Central memory CD4-positive, alpha-beta T cell (primary cell): ENCODE results near the gene XCL2.
"Not testable (repeated sequence)": the region's sequence is repeated elsewhere in the genome, so short reads cannot be mapped to it uniquely, and the experiment has no call there.

Experiments
- DNase-seq: peaks from one replicate; pipeline ENCODE4 v3.0.0; 2022
- total RNA-seq, 3 experiments: gene quantifications; one replicate each; lab custom pipeline; 2026; lab: John Stamatoyannopoulos, UW

The XCL2 gene, protein sequence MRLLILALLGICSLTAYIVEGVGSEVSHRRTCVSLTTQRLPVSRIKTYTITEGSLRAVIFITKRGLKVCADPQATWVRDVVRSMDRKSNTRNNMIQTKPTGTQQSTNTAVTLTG
- total RNA-seq = 0 to 0.04 (median 0) reads per million in 3 experiments

DNA sequence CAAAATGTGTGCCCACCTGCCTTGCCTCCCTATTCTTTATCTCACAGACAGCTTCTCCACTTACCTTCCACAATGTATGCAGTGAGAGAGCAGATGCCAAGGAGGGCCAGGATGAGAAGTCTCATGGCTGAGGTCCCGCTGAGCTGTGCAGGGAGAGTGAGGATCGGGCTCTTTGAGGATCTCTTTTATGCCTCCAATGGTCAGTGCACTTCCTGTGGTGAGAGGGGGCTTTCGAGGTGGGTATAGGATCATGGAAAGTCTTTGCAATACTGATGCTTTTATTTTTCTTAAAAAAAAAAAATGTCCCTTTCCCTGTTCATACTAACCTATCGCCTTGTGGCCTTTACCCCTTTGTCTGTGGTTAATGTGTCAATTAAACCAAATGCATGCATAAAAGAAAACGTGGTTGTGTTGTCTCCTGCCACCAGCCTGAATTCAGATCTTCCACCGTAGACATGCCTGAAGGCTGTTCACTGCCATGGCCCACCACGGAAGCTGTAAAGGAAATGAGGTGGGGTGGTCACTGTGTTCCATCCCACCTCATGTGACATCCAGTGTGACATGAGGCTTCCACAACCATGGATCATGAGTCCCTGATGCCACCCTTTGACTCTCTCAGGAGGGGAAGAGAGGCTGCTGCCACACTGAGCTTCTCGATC lies at the start of gene XCL2:
Gene XCL2 (minus strand): TSS at position 158 of the 659 bp plus-strand sequence. CDS start 33 bp downstream, at position 125.
- not testable (repeated sequence) for DNase-seq

DNA sequence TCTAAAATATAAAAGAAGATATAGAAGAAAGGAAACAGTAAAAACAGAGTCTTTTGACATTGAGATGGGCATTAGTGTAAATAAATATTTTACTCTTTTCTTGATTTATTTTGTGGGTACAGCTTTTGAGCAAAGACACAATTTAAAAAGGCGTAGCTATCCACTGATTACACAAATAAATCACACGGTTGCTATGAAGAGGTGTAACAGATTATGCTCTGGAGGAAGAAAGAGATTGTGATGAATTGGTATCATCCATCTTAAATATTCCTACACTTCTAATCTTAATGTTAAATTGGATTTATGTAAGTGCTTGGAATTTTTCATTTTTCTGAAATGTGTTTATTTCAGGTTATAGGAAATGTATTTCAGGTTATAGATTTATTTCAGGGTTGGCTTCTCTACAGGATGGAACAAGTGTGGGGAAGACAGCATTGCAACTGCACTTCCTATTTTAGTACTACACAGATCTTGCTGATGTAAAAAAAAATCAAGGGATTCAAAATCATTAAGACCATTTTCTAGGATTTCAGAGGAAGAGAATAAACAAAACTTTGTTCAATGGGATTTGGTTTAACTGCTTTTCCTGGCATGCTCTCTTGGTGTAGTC lies 47.9 kb upstream of the XCL2 start:
- no peak for DNase-seq

DNA sequence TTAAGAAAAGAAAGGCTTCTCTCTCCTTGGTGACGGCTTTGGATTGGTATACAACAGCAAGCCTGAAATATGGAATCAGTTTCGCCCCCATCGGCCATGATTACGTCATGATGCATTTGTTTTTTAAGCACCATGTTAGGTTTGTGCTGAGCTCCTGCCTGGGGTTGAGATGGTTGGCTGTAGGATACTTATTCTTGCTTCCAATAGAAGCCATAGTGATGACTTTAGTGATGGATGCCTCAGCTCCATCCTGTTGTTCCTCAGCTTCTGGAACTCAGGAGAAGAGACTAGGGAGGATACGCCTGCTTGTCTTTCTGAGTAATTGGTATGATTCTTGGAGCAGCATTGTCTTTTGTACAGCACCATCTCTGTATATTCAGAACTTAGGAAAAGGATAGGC lies 47.3 kb upstream of the XCL2 start:
- DNase-seq = no peak

DNA sequence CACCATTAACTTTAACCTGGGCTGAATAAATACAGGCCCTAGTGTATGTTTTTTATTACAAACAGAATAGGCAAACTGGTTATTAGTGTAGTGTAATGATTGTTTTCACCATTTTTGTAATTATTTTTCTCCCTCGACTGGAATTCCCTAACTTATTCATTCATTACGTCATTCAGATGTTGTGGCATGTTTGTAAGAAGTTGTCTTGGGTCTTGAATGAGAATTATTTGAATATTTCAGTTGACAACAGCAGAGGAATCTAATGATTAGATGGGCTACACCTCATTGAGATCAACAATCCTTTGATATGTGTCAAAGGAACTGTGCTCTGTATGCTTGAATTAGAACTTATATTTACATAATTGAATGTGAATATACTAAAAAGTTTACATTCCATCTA lies 45.4 kb upstream of the XCL2 start:
- DNase-seq = no peak

DNA sequence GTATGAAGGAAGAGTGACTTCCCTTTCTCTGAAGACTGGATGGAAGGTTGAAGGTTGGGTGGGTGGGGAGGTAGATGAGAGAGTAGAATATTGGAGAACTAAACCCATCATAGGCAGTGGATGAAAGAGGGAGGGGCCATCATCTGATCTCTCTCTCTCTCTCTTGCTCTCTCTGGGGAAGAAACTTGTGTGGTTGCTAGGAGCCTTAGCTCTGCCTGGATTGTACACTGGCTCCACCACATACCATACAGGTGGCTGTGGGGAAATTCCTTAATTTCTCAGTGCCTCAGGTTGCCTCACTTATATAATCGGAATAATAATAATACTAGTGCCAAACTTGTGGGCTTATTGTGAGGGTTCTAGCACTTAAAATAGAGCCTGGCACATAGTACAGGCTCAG lies 42.1 kb upstream of the XCL2 start:
- DNase-seq = no peak

DNA sequence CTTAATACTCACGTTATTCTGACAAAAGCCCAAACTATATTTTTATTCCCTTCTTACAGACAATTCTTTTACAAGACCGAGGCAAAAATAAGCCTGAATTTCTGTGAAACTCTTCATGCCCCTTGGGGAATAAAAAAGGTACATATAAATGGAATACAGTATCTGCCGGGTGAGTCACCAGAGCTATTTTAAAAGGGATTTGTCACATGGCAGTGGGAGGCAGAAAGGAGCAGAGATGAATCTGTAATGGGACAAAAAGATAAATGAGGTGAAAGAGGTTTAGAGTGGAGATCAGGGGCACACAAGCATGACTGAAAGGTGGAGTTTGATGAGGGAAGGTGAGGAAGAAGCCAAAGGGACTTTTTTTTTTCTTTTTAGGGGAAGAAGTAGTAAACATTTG lies 41.4 kb upstream of the XCL2 start:
- DNase-seq = no peak

DNA sequence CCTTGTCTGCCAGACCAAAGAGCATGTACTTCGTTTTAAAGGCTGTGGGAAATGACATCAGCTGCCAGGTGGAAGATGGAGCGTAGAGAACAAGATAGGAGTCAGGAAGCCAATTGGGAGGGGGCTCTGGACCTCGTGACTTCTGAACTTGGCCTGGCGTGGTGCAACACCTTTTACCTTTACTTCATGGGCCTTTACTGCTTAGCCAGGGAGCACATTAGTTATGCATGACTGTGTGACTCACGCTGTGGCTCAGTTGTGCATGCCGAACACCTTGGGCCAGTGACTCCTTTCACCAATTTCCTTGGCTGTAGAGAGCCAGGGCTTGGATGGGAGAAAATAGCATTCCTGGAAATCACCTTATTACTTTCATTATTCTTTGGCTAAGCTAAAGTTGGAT lies 39.8 kb upstream of the XCL2 start:
- DNase-seq = no peak

DNA sequence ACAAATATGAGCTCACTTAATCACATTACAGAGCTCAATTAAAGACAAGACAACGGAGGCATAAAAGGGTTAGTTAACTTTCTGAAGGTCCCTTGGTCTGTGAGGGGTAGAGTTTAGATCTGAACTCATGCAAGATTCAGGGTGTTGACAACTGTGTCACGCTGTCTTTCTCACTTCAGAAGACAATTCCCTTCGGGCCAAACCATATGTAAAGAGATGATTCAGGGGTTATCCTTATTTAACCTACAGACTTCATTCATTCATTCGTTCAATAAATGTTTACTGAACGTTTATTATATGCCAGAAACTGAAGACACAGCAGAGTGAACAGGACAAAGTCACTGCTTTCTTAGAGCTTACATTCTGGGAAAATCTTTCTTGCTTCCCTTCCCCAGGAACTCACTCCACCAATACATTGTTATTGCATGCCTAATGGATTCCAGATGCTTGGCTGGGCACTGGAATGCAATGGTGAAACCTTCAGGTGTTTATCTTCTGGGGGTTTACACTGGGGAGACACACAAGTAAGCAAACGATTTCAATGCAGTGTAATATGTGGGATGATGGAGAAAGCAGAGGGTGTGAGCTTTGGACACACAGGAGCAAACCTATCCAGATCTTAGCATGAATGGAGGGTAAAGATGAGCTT lies 39.0 kb upstream of the XCL2 start:
- DNase-seq = no peak

DNA sequence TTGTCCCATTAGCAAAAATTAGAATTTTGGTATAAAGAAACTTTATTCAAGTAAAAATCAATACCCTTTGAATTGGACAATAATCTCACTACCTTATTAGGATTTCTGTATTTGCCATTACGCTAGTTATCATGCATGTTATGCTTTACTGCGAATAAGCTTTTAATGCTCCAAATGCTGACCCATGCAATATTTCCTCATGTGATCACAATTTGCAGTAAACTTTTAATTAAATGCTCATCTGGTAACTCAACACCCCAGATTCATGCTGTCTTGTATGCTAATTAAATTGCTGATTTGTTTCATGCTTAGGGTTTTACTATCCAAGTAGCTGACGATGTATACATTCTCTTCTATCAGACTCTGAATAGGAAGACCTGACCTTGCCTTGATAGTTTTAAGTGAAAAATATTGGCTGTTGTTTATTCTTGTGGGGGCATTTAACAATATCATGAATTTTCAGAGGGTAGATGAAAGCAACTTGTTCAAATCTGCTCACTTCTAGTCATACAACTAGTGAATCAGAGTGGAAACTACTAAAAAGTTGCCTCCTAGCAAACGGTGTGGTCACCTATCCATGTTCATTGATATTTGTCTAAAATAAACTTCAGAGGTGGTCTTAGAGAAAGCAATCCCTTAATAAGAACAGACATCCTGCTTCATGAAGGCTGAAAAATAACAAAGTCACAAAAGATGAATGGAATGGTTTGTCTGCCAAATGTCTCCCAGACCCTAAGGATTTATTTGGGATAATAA lies 38.2 kb upstream of the XCL2 start:
- no peak for DNase-seq

DNA sequence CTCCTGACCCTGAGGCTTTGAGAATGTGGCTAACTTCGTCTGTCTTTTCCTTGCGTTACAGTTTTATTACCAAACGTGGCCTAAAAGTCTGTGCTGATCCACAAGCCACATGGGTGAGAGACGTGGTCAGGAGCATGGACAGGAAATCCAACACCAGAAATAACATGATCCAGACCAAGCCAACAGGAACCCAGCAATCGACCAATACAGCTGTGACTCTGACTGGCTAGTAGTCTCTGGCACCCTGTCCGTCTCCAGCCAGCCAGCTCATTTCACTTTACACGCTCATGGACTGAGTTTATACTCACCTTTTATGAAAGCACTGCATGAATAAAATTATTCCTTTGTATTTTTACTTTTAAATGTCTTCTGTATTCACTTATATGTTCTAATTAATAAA lies 37.2 kb upstream of the XCL2 start:
- DNase-seq = not testable (repeated sequence)

DNA sequence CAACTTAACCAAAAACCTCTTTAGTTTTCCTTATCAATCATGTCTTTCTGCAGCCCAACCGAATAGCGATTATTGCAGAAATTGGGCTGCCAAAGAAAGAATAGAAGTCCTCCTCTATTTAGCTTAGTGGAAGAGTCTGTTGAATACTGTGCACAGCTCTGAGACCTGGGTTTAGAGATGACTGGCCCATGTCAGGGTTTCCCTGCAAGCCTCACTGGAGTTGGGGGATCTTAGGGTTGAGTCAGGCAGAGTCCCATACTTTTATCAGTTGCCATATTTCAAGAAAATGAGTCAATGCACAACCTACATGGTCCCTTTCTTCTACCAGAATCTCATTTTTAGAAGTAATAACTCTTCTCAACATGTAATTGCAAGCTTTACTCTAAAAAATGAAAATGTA lies 36.5 kb upstream of the XCL2 start:
- not testable (repeated sequence) for DNase-seq

DNA sequence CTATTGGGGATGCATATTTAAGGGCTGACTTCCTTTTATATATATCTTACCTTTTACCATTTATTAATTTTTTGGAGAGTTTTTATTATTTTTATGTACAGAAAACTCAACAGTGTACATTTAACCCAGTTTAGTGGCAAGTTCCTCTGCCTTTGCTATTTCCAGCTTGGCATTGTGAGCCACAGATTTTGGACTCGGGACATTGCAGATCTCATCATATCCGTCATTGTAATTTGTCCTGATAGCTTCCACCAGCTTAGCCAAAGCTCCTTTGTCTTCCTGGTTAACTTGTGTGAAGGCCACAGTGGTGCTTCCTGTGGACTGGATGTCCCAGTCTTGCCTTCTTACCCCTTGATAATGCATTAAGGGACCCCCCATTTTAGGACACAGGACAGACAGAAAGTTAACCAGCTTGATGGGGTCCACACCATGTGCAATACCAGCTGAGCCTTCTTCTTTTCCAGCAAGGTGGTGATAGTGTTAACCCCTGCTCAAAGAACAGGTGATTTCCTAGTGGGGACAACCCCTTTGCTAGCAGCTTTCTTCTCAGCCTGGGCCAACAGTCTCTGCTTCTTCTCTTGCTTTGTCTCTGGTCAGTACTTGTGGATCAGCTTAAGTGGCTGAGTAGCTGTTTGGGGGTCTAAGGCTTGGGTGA lies 34.9 kb upstream of the XCL2 start:
- not testable (repeated sequence) for DNase-seq

DNA sequence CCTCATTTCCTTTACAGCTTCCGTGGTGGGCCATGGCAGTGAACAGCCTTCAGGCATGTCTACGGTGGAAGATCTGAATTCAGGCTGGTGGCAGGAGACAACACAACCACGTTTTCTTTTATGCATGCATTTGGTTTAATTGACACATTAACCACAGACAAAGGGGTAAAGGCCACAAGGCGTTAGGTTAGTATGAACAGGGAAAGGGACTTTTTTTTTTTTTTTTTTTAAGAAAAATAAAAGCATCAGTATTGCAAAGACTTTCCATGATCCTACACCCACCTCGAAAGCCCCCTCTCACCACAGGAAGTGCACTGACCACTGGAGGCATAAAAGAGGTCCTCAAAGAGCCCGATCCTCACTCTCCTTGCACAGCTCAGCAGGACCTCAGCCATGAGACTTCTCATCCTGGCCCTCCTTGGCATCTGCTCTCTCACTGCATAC lies 32.5 kb upstream of the XCL2 start, which contains the start of gene XCL1:
Gene XCL1 (plus strand): TSS at position 361 of the 444 bp plus-strand sequence. CDS start 33 bp downstream, at position 394.
- not testable (repeated sequence) for DNase-seq

DNA sequence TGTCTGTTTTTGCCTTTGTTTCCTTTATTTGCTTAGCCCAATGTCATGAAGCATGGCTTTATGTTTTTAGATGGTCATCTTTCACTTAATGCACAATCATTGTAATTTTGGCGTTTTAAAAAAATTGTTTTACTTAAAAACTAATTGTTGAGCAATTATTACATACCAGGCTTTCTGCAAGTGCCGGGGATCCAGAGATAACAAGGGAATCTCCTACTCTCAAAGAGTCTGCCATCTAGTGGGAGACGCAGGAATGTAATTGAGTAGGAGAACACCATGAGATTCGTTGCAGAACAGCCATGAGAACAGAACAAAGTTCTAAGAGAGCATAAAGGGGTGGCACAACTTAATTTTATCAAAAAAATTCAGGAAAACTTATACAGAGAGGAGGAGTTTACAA lies 30.4 kb upstream of the XCL2 start:
- DNase-seq = peak; percentile 21

DNA sequence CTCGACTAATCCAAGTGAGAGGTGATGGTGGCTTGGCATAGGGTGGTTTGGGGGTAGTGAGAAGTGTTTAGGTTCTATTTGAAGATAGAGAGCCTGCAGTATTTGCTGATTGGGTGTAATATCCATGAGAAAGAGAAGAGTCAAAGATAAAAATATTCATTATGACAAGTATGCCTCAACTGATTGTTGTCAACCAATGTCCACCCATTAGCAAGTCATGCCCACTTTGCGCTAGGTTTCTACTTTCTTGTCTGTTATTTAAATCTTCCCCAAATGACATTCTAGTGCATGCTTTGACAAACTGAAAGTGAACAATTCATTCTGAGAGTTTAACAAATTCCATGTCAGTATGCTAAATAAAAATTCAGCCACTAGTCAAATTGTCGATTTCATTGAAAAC lies 28.8 kb upstream of the XCL2 start:
- no peak for DNase-seq

DNA sequence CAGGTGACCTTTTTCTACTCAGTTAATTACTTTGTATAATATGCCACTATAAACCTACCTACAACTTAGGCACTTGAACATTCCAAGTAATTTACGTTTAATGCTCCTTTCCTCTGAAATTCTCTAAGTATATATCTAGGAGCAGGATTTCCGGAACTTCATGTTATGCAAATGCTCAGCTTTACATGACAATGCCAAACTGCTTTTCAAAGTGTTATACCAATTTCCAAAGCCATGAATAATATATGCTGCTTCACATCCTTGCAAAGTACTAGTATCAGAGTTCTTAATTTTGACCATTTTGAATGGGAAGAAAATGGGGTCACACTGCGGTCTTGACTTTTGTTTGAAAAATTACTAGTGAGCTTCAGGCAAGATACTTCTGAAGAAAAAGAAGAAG lies 26.9 kb upstream of the XCL2 start:
- DNase-seq = no peak

DNA sequence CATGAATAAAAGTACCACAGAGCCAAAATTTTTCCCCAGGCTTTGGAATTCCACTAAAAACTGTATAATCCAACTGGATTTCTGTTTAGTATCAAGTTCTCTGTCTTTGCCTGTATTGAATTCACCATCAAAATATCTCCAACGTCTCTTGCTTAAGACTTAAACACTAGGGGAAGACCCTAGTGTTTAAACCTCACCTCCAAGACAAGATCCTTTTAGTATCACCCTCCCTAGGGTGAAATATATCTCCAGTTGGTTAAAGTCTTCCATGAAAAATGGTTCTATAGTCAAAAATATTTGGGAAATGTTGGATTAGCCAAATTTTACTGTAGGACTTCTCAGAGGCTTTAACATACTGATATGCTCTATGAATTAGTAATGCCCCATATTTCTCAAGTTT lies 24.5 kb upstream of the XCL2 start:
- DNase-seq = no peak

DNA sequence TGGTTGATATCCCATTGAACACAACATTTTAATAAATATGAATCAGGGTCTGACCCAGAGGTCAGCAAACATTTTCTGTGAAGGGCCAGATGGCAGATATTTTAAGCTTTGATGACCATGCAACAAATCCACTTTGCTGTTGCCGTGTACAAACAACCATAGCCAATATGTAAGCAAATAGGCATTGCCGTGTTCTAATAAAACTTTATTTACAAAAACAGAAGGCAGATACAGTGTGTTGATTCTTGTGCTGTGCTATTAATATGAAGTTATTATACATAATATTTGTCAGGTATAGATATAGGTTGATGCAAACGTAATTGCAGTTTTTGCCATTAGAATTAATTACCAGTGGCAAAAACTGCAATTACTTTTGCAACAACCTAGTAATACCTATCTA lies 23.8 kb upstream of the XCL2 start:
- DNase-seq = no peak

DNA sequence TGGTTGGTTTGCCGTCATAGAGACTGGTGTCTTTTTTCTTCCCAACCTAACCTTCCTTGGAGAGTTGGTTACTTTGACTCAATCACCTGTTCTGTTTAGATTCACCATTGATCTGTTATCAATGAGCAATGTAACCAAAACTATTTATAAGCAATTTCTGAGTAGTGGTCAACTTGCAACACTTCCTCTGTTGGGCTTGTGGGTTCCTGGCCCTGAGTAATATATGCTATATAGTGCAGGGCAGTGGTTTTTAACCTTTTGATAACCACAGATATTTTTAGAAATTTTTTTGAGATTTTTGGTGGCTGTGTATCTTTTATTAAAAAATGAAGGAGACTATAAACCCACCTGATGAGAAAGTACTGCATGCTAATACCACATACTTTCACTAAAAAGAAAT lies 23.2 kb upstream of the XCL2 start:
- DNase-seq = no peak

DNA sequence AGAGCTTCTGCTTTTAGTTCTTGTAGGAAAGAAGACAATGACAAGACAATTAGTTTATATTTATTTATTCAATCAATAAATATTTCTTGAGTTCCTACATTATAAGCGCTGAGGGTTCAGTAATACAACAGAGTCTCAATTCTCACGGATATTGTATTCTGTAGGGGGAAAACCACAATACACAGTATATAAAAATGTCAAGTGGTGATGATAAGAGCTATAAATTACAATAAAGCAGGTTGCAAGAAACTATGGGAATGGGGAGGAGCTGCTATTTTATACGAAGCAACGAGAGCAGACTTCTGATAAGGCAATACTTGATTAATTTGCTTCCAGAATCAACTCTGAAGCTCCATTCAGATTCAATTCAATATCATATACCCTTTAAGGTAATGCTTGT lies 22.0 kb upstream of the XCL2 start:
- DNase-seq = no peak

DNA sequence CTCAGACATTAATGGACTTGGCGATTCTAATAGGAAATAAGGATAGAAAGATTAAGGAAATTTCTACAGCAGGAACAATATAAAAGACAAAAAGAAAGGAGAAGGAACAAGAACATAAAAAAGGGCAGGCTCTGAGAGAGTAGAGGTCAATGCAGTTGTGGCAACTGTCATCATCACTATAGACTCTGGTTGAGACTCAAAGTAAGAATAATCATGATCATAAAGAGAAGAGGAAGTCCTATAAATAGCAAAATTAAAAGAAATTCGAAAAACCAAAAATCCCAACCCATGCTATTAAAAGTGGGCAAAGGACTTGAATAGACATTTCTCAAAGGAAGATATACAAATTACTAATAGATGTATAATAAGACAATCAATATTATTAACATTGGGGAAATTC lies 18.2 kb upstream of the XCL2 start:
- DNase-seq = no peak

DNA sequence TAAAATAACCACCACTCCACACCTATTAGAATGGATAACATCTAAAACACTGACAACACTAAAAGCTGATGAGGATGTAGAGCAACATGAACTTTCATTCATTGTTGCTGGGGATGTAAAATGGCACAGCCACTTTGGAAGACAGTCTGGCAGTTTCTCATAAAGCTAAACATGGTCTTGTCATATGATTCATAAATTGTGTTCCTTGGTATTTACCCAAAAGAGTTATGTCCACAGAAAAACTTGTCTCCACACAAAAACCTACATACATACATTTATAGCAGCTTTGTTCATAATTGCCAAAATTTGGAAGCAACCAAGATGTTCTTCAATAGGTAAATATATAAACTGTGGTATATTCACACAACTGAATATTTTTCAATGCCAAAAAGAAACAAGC lies 16.6 kb upstream of the XCL2 start:
- no peak for DNase-seq

DNA sequence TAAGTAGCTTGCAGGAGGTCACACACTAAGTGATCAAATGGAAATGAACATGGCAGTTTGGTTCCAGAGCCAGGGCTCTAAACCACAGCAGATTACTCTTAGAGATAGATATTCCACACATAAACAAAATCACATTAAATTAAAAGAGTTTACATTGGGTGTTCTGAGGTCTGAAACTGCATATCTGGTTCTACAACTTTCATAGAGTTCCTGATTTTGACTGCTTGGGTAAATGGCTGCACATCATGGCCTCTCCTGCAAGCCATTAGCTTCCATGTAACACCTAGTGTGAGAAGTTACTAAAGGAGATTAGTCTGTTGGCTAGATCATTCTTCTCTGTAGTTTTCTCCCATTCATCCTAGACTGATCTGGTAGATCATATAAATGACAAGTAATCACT lies 12.8 kb upstream of the XCL2 start:
- DNase-seq = no peak
